ENCODE measurements around the gene DST. TPM values are rescaled to one million over a fixed set of nuclear protein-coding genes. Genes with fewer than 3 reads are reported as not detected.

DST gene
- polyA plus RNA-seq, 3 donors = 1.1 to 7.4 (median 3.2) TPM

GRCh38 chr6:56538851-56539250 is 103.8 kb downstream of the DST start:
- Mint-ChIP-seq H3K9me3 (no peaks in the 10 kb centered on the region), H3K36me3 (peaks cover 5 to 13% of the 10 kb centered on the region in 2 donors), H3K4me1 (peaks cover 4% of the 10 kb centered on the region), H3K27ac (no peak overlapping the region), H3K4me3 (no peak overlapping the region), H3K27me3 (ENCODE audit: low read depth in 3 of 3) (no peaks in the 10 kb centered on the region)
- no peaks in the 10 kb centered on the region for H3K79me2 ChIP-seq (ENCODE audit: insufficient read depth, low read length)
- no peak overlapping the region for H3K9ac ChIP-seq (ENCODE audit: insufficient read depth, low read length, poor library complexity, severe bottlenecking)
- no peaks in the 10 kb centered on the region for H3K27me3 ChIP-seq (ENCODE audit: control insufficient read depth in 2 of 2, insufficient read depth in 2 of 2, low read length in 2 of 2)
- no peak overlapping the region for H3K27ac ChIP-seq (ENCODE audit: low read depth in 1 of 2, low read length in 2 of 2)
- peaks cover 0 to 11% of the 10 kb centered on the region in 2 donors for H3K36me3 ChIP-seq (replicated peaks in 1 of 2; ENCODE audit: control insufficient read depth in 1 of 2, insufficient read depth in 2 of 2, low read length in 2 of 2)
- TF ChIP-seq CTCF (IDR thresholded peaks at IDR 0.05) = no peak
- H2AFZ ChIP-seq (ENCODE audit: insufficient read depth, low read depth, low read length, poor library complexity, severe bottlenecking) = no peak overlapping the region
- H3K9me3 ChIP-seq (replicated peaks in 1 of 2; ENCODE audit: control insufficient read depth in 1 of 2, insufficient read depth in 1 of 2, low read length in 2 of 2) = no peaks in the 10 kb centered on the region
- no peak overlapping the region for H3K4me2 ChIP-seq (replicated peaks; ENCODE audit: extremely low read depth, low read length, poor library complexity, severe bottlenecking)
- H3K4me3 ChIP-seq (replicated peaks in 1 of 3; ENCODE audit: low read depth in 2 of 3, low read length in 3 of 3) = no peak overlapping the region
- no CpG with 5 or more reads among the region's 2 CpGs for WGBS (ENCODE audit: insufficient coverage)
- intact Hi-C loops (cut with micrococcal nuclease) = no loop called here
- DNase-seq = no peak
- peaks cover 27 to 36% of the 10 kb centered on the region in 2 donors for H3K4me1 ChIP-seq (ENCODE audit: control insufficient read depth in 1 of 2, insufficient read depth in 2 of 2, low read length in 2 of 2)
- no peaks in the 10 kb centered on the region for H4K20me1 ChIP-seq (ENCODE audit: insufficient read depth, low read length)

GRCh38 chr6:56537223-56537770 is 105.4 kb downstream of the DST start:
- peaks cover 4% of the 10 kb centered on the region for H3K4me1 Mint-ChIP-seq
- H3K36me3 Mint-ChIP-seq = peaks cover 5 to 19% of the 10 kb centered on the region in 2 donors

More at GRCh38 chr6:56537223-56537770, 105.4 kb downstream of the DST start:
- Histone ChIP-seq H3K4me3 (replicated peaks in 1 of 3; ENCODE audit: low read depth in 2 of 3, low read length in 3 of 3) (no peak overlapping the region), H3K9me3 (replicated peaks in 1 of 2; ENCODE audit: control insufficient read depth in 1 of 2, insufficient read depth in 1 of 2, low read length in 2 of 2) (no peaks in the 10 kb centered on the region), H2AFZ (ENCODE audit: insufficient read depth, low read depth, low read length, poor library complexity, severe bottlenecking) (no peak overlapping the region), H4K20me1 (ENCODE audit: insufficient read depth, low read length) (no peaks in the 10 kb centered on the region), H3K4me2 (replicated peaks; ENCODE audit: extremely low read depth, low read length, poor library complexity, severe bottlenecking) (no peak overlapping the region), H3K9ac (ENCODE audit: insufficient read depth, low read length, poor library complexity, severe bottlenecking) (no peak overlapping the region), H3K27me3 (ENCODE audit: control insufficient read depth in 2 of 2, insufficient read depth in 2 of 2, low read length in 2 of 2) (no peaks in the 10 kb centered on the region), H3K79me2 (ENCODE audit: insufficient read depth, low read length) (no peaks in the 10 kb centered on the region), H3K27ac (ENCODE audit: low read depth in 1 of 2, low read length in 2 of 2) (no peak overlapping the region), H3K36me3 (replicated peaks in 1 of 2; ENCODE audit: control insufficient read depth in 1 of 2, insufficient read depth in 2 of 2, low read length in 2 of 2) (peaks cover 2 to 18% of the 10 kb centered on the region in 2 donors), H3K4me1 (ENCODE audit: control insufficient read depth in 1 of 2, insufficient read depth in 2 of 2, low read length in 2 of 2) (peaks cover 23 to 27% of the 10 kb centered on the region in 2 donors)
- Mint-ChIP-seq H3K27ac (peak overlapping the region in 2 of 7 donors; percentile 25 to 42), H3K27me3 (ENCODE audit: low read depth in 3 of 3) (no peaks in the 10 kb centered on the region), H3K4me3 (no peak overlapping the region), H3K9me3 (no peaks in the 10 kb centered on the region)
- intact Hi-C loops (cut with micrococcal nuclease) = no loop called here
- no peak for TF ChIP-seq CTCF (IDR thresholded peaks at IDR 0.05)
- DNase-seq = no peak

Measured in CD14-positive monocyte (primary cell).